ENCODE results near the gene GALNT1.

Gene GALNT1

DNA sequence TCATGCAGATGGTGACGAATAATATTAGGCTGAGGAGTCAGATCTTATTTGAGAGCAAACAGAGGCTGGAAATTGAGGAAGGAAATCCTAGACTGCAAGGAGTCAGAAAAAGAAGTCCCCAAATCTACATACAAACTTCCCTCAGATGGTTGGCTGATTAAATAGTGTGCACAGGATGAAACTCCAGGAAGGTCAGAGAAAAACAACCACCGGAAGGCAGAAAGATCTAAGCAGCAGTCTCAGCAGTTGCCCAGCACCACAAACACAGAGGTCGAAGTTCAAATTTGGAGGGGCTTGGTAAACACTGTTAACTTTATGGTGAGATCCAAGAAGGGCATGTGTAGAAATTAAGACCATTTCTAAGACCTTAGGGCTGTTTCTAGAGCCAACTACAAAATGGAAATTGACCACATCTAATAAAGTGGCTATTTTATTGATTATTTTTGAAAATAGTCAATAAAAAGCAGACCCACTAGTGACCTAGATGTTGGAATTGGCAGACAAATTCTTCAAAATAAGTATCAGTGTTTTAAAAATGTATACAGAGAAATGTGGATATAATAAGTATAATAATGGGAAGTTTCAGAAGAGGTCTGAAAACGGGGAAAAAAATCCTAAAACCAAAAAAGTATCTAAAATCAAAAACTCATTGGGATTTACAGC is 134.8 kb downstream of the GALNT1 start:
- no peak for DNase-seq (ENCODE audit: low read depth in 2 of 2)

DNA sequence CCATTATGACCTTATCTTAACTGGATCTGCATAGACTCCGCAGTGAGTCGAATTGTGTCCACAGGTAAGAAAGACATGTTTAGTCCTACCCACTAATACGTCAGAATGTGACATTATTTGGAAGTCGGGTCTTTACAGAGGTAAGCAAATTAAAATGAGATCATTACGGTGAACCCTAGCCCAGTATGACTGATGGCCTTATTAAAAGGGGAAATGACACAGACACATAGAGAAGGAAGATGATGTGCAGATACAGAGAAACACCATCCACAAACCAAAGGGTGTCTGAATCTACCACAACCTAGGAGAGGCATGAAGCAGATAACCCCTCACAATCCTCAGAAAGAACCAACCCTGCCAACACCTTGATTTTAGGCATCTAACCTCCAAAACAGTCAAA is 135.6 kb downstream of the GALNT1 start:
- no peak for DNase-seq (ENCODE audit: low read depth in 2 of 2)

DNA sequence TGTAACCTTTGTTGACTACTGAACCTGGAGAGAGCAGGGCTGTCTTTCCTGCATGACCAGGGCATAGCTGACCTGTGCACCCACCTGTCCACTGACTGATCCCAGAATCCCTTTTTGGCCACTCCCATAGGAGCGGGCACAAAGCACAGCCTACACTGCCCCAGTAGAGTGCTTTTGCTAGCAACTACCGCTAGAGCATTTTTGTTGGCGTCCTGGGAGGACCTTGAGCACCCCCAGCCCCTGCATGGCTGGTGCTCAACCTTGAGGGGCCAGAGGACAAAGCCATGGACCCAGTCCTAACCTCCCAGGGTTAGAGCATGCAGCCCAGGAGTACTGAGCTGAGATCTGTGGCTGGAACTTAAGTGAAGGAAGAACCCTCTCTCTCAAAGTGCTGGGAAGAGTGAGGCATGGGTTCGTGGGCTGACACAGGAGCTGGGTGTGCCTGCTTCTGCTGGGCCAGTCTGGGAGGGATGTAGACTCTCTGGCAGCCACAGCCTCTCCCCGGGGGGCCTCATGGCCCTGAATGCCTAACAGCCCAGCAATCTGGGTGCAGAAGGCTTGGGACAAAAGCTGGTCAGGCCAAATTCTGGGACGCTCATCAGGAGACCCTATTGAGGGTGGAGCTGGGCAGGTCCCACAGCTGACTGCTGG is 140.0 kb downstream of the GALNT1 start:
- DNase-seq (ENCODE audit: low read depth in 2 of 2) = no peak

DNA sequence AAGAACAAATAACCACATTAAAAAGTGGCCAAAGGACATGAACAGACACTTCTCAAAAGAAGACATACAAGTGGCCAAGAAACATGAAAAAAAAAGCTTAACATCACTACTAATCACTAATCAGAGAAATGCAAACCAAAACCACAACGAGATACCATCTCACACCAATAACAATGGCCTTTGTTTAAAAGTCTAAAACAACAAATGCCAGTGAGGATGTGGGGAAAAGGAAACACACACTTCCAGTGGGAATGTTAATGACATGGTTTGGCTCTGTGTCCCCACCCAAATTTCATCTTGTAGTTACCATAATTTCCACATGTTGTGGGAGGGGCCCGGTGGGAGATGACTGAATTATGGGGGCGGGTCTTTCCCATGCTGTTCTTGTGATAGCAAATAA is 147.1 kb downstream of the GALNT1 start:
- no peak for DNase-seq (ENCODE audit: low read depth in 2 of 2)

DNA sequence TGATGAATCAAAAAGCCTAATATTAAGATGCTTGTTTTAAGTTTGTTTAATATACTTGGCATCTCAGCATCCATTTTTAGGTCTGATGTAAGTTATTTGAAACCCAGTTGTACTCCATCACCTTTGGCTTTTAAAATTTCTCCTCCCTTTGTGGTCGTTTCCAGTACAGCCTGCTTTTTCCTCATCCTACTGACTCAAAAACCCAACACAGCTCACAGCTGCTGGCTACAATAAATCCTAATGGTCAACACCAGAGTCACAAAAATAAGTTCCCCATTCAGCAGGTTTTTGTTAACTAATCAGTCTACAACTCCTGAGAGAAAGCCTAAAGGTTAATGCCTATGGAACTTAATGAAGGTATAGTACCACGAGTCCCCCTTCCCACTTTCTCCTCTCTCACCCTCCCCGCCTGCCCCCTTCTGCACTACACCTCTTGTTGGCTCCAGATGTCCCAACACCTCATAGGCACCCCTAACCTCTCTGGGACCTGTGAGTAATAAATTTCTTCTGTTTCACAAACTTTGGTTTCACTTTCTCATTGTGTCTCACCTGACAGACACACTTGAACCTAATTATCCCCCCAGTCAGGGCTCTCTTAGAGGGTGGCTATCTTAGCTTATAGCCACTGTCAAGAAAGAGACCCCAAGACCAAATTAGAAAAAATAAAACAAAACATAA is 148.6 kb downstream of the GALNT1 start:
- no peak for DNase-seq (ENCODE audit: low read depth in 2 of 2)

DNA sequence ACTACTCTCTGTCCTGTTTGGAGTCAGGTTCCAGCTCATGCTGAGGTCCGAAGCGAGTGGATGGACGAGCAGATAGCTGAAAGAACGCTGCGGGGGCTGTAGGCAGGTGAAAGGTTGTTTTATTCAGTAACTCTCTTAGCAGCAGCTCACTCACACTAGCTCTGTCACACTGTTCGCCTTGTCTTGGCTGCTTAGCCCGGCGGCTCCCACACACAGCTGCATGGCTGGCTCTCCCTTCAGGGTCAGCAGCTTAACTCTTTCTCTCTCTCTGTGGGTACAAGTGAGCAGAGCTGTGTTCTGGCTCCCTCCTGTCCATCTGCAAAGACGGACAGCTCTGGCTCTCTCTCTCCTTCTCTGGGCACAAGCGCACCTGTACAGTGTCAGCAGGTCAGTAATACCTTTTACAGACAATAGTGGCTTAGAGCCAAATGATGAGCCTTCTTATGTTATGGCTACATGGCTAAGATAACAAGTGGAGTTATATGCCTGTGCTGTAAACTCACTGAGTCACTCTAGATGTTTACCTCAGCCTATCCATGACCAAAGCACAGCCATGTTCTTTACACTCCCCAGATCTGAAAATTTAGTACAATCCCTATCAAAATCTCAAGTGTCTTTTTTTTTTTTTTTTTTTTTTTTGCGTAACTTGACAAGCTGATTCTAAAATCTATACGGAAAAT is 149.3 kb downstream of the GALNT1 start:
- DNase-seq (ENCODE audit: low read depth in 2 of 2) = no peak

DNA sequence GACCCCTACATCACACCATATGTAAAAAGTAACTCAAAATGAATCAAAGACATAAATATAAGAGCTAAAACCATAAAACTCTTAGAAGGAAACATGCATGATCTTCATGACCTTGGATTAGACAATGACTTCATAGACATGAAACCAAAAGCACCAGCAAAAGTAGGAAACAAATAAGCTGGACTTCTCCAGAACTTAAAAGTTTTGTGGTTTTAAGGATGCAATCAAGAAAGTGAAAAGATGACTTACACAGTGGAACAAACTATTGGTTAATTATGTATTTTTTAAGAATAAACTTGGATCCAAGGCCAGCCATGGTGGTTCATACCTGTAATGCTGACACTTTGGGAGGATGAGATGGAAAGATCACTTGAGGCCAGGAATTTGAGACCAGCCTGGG is 150.2 kb downstream of the GALNT1 start:
- no peak for DNase-seq (ENCODE audit: low read depth in 2 of 2)

DNA sequence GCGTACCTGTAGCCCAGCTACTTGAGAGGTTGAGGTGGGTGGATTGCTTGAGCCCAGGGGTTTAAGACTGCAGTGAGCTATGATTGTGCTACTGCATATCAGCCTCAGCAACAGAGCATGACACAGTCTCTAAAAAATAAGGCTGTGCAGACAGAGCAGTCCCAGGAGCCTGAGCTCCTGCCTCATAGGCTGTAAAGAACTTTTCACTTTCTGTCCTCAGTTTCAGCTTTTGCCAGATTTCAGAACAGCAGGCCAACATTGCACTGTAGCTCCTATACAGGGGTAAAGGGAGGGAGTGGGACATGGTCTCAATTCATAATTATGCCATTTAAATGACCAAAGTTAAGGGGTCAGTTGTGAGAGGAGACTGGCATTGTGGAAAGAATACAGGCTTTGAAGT is 150.6 kb downstream of the GALNT1 start:
- DNase-seq (ENCODE audit: low read depth in 2 of 2) = no peak

DNA sequence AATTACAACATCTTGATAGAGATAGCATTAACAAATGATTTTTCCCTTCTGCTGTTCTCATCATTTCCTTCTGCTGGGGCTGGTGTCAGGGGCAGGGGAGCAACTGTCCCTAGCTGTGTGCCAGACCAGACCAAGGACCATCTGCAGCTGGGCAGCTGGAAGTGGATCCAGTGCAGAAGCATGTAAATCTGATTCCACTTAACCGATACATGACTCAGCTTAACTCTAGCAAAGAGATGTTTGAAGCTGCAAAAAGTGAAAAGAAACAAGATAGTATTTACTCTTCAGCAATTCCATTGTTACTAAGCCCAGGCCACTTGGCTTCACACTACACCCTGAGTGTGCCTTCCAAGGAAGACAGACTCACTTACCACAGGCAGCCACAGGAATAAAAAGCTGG is 151.1 kb downstream of the GALNT1 start:
- DNase-seq (ENCODE audit: low read depth in 2 of 2) = peak; percentile 26 to 32

DNA sequence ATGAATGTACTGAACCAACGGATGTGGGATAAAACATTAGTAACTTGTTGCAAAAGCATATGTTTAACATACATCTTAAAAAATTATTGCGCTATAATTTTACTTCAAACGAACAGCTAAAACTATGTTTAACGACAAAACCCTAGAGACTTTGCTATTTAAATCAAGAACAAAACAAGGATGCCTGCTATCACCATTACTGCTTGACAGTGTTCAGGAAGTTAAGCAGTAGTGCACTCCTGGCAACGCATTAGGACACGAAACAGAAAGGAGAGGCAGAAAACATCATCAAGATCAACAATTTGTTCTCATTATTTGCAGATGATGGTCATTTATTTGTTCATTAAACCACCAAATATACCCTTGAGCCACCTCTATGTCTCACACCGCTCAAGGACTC is 151.9 kb downstream of the GALNT1 start:
- no peak for DNase-seq (ENCODE audit: low read depth in 2 of 2)

DNA sequence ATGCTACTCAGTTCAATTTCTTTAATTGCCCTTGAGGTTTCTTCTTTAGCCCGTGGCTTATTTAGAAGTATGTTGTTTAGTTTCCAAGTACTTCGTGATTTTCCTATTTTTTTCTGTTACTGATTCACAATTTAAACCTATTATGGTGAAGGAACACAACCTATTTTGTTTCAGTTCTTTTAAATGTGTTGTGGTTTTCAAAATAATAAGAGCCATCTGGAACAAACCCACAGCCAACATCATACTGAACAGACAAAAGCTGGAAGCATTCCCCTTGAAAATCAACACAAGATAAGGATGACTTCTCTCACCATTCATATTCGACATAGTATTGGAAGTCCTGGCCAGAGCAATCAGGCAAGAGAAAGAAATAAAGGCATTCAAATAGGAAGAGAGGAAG is 155.2 kb downstream of the GALNT1 start:
- DNase-seq (ENCODE audit: low read depth in 2 of 2) = peak in 1 of 2 experiments; percentile 37

DNA sequence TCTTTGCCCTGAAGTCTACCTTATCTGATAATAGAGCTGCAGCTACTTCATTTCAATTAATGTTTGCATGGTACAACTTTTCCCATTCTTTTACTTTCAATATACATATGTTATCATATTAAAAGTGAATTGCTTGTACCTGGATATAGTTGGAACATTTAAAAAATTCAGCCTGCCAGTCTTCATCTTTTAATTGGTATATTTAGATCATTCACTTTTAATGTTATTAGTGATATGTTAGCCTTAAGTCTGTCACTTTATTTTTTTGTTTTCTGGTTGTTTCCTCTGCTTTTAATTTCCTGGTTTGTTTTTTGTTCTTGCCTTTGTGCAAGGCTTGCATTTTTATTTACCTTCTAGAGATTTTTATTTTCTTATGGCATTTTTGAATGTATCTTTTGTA is 158.2 kb downstream of the GALNT1 start:
- no peak for DNase-seq (ENCODE audit: low read depth in 2 of 2)

DNA sequence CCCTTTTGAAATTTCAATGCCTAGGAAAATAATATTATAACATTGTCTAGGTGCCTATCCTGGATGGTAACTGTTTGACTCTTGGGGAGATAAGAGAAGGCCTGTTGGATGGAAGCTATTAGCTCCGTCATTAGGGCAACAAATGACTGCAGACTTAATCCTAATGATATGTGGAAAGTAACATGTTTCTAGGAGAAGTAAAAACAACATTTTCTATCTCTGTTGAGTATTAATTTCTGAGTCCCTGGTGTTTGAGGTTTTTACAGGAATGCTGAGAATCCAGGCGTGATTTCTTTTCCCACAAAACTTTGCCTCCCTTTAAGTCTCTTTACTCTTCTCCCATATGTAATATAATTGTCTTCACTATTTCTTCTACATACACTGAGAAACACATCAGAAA is 159.1 kb downstream of the GALNT1 start:
- DNase-seq (ENCODE audit: low read depth in 2 of 2) = no peak

DNA sequence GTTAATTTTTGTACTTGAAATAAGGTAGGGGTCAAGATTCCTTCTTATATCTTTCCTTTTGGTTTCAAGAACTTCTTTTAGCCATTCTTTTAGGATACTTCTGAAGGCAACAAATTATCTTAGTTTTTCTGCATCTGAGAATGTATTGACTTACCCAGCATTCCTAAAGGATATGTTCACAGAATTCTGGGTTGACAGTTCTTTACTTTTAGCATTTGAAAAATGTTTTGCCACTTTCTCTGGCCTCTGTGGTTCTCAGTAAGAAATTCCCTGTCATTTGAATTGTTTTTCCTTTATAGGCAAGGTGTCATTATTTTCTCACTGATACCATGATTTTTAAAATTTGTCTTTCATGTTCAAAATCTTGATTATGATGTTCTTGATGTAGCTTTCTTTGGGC is 162.4 kb downstream of the GALNT1 start:
- no peak for DNase-seq (ENCODE audit: low read depth in 2 of 2)

DNA sequence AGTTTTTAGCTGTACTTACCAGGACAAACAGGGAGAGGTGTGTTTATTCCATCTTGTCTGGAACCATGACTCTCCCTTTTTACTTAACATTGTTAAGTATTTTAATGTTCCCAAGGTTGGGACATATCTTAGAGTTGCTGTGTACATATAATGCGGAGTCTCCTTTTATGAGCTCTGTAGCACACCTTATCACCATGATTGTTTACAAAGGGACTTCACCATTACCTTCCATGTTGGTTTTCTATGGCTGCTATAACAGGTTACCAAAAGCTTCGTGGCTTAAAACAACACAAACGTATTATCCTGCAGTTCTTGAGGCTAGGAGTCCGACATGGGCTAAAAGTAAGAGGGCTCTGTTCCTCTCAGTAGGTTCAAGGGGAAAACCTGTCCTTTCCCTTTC is 164.3 kb downstream of the GALNT1 start:
- DNase-seq (ENCODE audit: low read depth in 2 of 2) = no peak

DNA sequence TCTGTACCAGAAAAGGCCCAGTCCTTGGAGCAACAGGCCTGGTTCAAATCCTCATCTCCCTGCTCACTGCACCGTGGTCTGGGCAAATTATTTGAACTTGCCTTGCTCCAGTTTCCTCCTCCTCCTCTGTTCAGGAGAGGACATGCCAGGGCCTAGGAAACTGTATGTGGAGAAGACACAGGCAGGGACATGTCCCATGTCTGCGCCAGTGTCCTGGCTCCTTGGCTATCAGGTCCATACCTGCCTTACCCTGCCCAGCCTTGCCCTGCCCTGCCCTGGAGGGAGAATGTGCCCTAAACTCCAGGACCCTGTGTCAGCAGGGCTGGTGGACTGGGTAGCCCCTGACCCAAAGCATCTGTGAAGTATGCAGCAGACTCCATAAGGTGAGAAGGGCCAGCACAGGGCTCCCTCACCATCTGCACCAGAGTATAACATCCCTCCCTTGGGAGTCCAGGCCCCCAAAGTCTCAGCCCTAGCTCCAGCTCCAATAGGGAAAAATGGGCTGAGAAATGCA is 165.3 kb downstream of the GALNT1 start:
- DNase-seq (ENCODE audit: low read depth in 2 of 2) = no peak

DNA sequence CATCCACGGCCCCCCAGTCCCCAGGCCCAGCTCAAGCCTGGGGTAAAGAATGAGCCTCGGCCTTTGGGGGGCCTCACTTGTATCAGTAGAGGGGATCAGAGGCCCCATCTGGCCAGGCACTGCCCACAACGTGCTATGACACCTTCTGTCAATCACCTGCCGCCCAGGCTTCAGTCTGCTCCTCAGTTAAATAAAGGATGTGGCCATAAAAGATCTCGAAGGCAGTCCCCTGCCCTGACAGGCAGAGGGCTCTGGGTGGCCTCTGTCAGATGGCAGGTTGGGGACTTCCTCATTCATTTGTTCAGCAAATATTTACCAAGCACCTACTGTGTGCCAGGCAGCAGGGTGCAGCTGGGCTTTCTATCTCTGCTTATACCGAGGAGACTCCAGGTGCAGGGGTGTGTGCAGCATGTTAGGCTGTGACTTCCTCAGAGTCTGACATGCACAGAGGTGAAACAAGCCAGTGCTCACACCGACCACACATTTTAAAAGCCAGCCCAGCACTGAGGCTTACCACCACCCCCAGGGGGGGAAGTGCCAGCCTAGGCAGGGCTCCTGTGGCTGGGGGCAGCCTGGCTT is 166.4 kb downstream of the GALNT1 start:
- DNase-seq (ENCODE audit: low read depth in 2 of 2) = no peak

DNA sequence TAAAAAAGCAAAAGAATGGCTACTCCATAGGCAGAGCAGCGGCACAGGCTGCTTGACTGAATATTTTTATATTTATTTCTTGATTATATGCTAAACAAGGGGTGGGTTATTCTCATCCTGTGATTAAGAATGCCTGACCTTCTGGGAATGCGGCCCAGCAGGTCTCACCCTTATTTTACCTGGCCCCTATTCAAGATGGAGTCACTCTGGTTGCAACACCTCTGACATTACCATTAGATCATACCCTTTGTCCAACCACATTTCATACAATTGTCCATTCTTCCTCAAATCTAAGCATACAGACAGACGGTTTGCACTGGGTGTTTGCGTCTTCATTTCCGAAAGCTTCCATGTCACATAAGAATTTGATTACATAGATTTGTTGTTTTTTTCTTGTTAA is 168.2 kb downstream of the GALNT1 start:
- no peak for DNase-seq (ENCODE audit: low read depth in 2 of 2)

DNA sequence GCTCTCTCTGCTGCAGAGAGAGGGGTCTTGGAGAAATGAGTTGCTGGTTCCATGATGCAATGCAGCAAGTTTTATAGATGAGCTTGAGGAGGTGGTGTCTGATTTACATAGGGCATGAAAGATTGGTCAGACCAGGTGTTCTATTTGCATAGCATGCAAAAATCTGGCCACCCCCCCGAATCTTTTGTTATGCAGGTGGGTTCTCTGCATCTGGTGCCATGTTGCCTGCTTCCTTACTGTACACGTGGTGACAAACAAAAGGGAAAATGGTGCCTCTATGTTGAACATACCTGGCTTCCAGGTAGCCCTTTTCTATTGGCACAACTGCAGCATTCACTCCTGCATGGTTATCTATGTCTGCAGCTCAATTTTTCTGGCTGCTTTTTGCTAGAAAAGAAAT is 169.4 kb downstream of the GALNT1 start:
- no peak for DNase-seq (ENCODE audit: low read depth in 2 of 2)

DNA sequence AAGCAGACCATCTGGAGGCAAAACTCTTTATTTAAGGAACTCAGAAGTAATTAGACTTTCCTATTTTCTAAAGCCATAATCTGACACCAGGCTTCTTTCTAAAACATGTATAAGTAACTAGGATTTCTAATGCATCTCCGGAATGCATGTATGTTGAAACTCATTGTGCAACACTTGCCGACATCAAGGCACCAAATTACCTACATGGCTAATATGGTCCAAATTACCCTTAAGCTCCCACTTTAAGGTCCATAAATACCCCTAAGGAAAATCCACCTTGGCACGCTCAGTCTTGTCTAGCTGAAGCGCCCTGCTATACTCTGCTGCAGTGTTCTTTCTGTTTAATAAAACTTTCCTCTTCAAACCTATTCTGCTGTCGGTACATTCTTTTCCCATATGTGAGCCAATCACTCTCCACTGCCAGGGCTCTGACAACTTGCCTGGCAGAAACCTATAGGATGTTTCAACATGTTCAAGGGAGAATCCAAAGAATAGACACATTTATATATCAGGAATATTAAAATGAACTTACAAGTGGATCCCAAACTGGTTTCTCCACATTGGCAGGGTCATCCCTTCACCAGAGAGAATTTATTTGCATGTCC is 171.9 kb downstream of the GALNT1 start:
- DNase-seq (ENCODE audit: low read depth in 2 of 2) = no peak

DNA sequence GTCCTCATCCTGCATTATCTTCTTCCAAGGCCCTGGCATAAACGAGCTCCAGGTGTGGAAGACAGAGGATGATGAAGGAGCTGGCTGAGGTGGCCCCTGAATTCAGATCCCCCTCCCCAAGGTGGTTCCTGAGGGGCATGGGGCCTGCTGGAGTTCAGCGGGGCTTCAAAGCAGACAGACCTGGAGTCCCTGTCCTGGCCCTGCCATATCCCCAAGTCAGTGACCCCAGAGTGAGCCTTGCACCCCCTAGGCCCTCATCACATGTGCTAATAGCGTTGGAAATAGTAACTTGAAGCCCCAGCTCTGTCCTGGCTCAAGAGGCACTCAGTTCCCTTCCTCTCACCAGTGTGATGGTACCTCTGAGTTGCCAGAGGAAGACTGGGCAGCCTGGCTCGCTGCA is 172.9 kb downstream of the GALNT1 start:
- no peak for DNase-seq (ENCODE audit: low read depth in 2 of 2)

DNA sequence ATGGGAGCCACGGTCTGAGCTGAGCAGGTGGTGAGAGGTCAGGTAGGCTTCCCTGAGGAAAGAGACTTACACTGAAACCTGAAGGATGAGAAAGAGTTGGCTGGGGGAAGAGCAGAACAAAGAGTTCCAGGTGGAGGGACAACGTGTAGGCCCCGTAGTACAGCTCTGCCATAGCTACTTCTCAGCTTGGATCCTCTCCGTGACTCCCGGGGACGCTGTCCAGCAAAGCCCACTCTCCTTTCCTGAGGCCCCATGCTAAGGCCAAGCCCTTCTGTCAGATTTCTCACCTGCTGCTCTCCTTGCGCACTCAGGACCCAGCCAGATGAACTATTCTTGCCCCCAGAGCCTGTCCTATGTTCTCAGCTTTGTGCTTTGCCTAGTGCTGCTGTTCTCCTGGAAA is 173.8 kb downstream of the GALNT1 start:
- DNase-seq (ENCODE audit: low read depth in 2 of 2) = no peak

Data from fibroblast of skin of left biceps (primary cell).